Measurements from ENCODE around the gene ZNF148. TPM values are rescaled to one million over a fixed set of nuclear protein-coding genes. Genes with fewer than 3 reads are reported as not detected.
A peak's percentile ranks its signal among the peaks of the same experiment; 100 is the strongest.

ZNF148 gene
- total RNA-seq, 1 donor, result 40.1 TPM

GRCh38 chr3:125375950-125376679, 990 bp upstream of the ZNF148 start:
- TF ChIP-seq, protein P1, sequence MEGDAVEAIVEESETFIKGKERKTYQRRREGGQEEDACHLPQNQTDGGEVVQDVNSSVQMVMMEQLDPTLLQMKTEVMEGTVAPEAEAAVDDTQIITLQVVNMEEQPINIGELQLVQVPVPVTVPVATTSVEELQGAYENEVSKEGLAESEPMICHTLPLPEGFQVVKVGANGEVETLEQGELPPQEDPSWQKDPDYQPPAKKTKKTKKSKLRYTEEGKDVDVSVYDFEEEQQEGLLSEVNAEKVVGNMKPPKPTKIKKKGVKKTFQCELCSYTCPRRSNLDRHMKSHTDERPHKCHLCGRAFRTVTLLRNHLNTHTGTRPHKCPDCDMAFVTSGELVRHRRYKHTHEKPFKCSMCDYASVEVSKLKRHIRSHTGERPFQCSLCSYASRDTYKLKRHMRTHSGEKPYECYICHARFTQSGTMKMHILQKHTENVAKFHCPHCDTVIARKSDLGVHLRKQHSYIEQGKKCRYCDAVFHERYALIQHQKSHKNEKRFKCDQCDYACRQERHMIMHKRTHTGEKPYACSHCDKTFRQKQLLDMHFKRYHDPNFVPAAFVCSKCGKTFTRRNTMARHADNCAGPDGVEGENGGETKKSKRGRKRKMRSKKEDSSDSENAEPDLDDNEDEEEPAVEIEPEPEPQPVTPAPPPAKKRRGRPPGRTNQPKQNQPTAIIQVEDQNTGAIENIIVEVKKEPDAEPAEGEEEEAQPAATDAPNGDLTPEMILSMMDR (IDR thresholded peaks at IDR 0.05; ENCODE audit: insufficient read depth, low read length), result no peak
- DNase-seq (ENCODE audit: low read depth), result peak; percentile 12
- peak overlapping the region; percentile 90 for H3K4me3 ChIP-seq (ENCODE audit: low read depth, low read length)

- TF ChIP-seq, protein P1 (IDR thresholded peaks at IDR 0.05; ENCODE audit: insufficient read depth, low read length), result no peak
- DNase-seq (ENCODE audit: low read depth), result peak; percentile 47
- peak overlapping the region; percentile 90 for H3K4me3 ChIP-seq (ENCODE audit: low read depth, low read length)
These were observed 577 bp downstream of the ZNF148 start for GRCh38 chr3:125374501-125374995.

- H3K4me3 ChIP-seq (ENCODE audit: low read depth, low read length), result no peak overlapping the region
- TF ChIP-seq, protein P1 (IDR thresholded peaks at IDR 0.05; ENCODE audit: insufficient read depth, low read length), result no peak
- peak; percentile 71 for DNase-seq (ENCODE audit: low read depth)
These were observed 7.5 kb downstream of the ZNF148 start for GRCh38 chr3:125367403-125368230.

GRCh38 chr3:125366132-125366531, 9.0 kb downstream of the ZNF148 start:
- TF ChIP-seq, protein P1 (IDR thresholded peaks at IDR 0.05; ENCODE audit: insufficient read depth, low read length), result no peak
- DNase-seq (ENCODE audit: low read depth), result no peak
- no peak overlapping the region for H3K4me3 ChIP-seq (ENCODE audit: low read depth, low read length)

GRCh38 chr3:125359700-125360099, 15.4 kb downstream of the ZNF148 start:
- H3K4me3 ChIP-seq (ENCODE audit: low read depth, low read length), result no peak overlapping the region
- DNase-seq (ENCODE audit: low read depth), result no peak
- TF ChIP-seq, protein P1 (IDR thresholded peaks at IDR 0.05; ENCODE audit: insufficient read depth, low read length), result no peak

DNA sequence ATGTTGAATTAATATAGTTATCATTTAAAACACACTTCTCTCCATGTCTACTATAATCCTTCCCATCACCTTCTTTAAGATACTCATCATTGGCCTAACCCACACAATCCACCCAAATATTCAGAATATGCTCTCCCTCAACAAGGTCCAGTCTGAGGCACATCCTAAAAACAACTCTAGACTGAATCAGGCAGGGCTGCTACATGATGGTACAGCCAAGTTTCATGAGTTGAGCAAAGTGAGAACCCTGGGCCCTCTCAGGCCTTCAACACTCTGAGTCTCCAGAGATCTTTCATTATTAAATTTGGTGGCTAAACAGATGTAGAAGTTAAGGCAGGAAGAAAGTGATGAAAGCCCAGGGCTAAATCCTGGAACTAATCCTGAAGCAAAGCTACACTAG, 16.2 kb downstream of the ZNF148 start:
- TF ChIP-seq, protein P1 (IDR thresholded peaks at IDR 0.05; ENCODE audit: insufficient read depth, low read length), result no peak
- H3K4me3 ChIP-seq (ENCODE audit: low read depth, low read length), result no peak overlapping the region
- DNase-seq (ENCODE audit: low read depth), result no peak

All from fibroblast of the aortic adventitia (primary cell).